SK-N-SH treated with all-trans-retinoic acid at 6 μM for 48 hours (cell line): ENCODE measurements around the gene TMEM163.

Experiments
- RARB ChIP-seq: fragments of 250-450 bp; sonication (Bioruptor Pico); IDR thresholded peaks from 2 replicates; pipeline ENCODE4 v1.8.0; 2021; ENCODE audit warnings: mild to moderate bottlenecking, moderate library complexity
- ZC3H10 ChIP-seq: fragments of 250-450 bp; sonication (Bioruptor Pico); IDR thresholded peaks from 2 replicates; pipeline ENCODE4 v1.5.1; 2021; ENCODE audit warnings: mild to moderate bottlenecking, moderate library complexity
- ZNF565 ChIP-seq: fragments of 450-650 bp; formaldehyde crosslinking; conservative IDR thresholded peaks from 2 replicates; pipeline ENCODE4 v1.5.0; 2020; ENCODE audit warnings: low read depth, mild to moderate bottlenecking, moderate library complexity
- TF ChIP-seq, protein P1 (sequence below): fragments of 250-450 bp; sonication (Bioruptor Pico); IDR thresholded peaks from 2 replicates; pipeline ENCODE4 v1.8.0; 2020; ENCODE audit warnings: mild to moderate bottlenecking, moderate library complexity, borderline replicate concordance

DNA sequence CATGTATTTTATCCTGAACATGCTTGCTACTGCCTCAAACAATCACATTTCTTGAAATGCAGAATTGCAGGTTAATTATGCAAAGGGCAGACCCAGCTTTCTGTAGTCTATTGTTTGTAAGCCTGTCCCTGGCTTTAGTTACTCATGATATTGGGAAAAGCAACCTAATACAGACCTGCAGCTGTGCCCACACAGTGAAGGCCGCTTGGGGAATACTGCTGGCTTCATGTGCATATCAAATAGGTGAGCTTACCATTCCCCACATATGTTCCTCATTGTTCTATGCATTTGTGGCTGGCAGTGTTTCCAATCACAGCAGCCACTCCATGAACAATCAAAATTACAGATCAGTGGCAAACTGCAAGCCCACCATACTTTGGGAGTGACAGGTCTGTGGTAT, 186.3 kb downstream of the TMEM163 start:
- TF ChIP-seq, protein P1, sequence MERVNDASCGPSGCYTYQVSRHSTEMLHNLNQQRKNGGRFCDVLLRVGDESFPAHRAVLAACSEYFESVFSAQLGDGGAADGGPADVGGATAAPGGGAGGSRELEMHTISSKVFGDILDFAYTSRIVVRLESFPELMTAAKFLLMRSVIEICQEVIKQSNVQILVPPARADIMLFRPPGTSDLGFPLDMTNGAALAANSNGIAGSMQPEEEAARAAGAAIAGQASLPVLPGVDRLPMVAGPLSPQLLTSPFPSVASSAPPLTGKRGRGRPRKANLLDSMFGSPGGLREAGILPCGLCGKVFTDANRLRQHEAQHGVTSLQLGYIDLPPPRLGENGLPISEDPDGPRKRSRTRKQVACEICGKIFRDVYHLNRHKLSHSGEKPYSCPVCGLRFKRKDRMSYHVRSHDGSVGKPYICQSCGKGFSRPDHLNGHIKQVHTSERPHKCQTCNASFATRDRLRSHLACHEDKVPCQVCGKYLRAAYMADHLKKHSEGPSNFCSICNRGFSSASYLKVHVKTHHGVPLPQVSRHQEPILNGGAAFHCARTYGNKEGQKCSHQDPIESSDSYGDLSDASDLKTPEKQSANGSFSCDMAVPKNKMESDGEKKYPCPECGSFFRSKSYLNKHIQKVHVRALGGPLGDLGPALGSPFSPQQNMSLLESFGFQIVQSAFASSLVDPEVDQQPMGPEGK (CRISPR knock-in tag), result no peak
- no peak for TF ChIP-seq ZNF565 (CRISPR knock-in tag)
- no peak for TF ChIP-seq RARB (CRISPR knock-in tag)
- no peak for TF ChIP-seq ZC3H10 (CRISPR knock-in tag)
